HG03175 (cell line): Measurements from ENCODE around the gene WDR17.

Experiments
- ATAC-seq: cut with Tn5 transposase; IDR thresholded peaks from one replicate; pipeline ENCODE4 v1.9.1; 2021; ENCODE audit warnings: mild to moderate bottlenecking, moderate library complexity; ENCODE audit not compliant: unreplicated experiment

The WDR17 gene

GRCh38 chr4:176084769-176085168 lies 19.1 kb downstream of the WDR17 start:
- ATAC-seq = no peak

DNA sequence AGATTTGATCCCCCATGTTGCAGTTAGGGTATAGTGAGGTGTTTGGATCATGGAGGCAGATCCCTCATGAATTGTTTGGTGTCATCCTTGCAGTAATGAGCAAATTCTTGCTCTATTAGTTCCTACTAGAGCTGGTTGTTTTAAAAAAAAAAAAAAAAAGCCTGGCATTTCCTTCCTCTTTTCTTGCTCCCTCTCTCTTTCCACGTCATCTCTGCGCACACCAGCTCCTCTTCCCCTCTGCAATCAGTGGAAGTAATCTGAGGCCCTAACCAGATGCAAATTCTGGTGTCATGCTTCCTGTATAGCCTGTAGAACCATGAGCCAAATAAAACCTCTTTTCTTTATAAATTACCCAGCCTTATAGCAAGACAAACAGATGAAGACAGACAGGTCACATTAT lies 24.5 kb downstream of the WDR17 start:
- peak; percentile 74 for ATAC-seq

DNA sequence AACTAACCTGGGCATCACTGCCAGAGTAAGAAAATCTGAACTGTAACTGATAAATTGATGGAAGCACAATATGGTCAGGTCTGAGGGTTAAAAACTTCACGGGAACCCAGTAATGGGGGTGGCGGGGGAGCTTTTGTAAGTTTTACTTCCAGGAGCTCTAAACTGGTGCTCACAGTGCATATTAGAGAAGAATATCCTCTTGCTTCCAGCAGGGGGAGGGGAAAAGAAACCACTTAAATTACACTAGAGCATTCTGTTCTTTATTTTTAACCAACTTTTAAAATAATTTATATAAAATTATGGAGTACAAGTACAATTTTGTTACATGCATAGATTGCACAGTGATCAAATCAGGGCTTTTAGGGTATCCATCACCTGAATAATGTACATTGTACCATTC lies 33.7 kb downstream of the WDR17 start:
- ATAC-seq = no peak

GRCh38 chr4:176102414-176103063 lies 36.9 kb downstream of the WDR17 start:
- ATAC-seq = no peak

DNA sequence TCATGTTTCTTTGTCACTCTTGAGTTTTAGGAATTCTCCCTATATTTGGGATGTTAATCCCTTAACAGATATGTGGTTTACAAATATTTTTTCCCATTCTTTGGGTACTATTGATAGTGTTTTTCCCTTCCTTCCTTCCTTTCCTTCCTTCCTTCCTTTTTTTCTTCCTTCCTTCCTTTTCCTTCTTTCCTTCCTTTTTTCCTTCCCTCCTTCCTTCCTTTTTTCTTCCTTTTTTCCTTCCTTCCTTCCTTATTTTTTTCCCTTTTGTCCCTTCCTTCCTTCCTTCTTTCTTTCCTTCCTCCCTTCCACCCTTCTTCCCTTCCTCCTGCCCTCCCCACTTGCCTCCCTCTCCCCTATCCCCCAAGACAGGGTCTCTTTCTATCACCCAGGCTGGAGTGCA lies 42.1 kb downstream of the WDR17 start:
- no peak for ATAC-seq

GRCh38 chr4:176123710-176124407 lies 58.2 kb downstream of the WDR17 start:
- ATAC-seq = peak; percentile 100

DNA sequence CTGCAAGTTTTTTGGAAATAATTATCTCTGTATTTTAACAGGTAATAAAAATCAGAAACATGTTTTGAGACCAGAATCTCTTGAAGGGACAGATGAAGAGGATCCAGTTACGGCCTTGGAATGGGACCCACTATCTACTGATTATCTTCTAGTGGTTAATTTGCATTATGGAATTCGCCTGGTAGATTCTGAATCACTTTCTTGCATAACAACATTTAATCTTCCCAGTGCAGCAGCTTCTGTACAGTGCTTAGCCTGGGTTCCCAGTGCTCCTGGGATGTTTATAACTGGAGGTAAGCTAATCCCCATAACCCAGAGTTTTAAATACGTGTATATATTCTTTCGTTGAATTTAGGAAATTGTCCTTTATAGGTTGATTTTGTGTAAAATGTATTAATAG lies 59.4 kb downstream of the WDR17 start:
- no peak for ATAC-seq

DNA sequence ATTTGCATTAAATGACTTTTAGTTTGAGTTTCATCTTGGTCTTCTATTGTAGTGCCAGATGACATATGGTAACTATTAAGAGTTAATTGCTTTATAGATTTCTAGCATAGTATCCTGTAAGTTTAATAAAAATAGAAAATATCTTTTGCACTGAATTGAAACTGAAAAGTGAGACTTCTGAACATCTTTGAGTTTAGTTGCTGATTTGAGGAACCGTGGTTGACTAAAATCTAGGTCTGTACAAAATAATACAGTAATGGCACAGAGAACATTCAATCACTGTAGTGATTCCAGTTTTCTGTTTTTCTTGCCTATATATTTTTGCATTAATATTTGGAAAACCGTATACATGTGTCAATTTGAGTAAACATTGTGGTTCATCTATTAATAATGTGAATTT lies 69.0 kb downstream of the WDR17 start:
- no peak for ATAC-seq

DNA sequence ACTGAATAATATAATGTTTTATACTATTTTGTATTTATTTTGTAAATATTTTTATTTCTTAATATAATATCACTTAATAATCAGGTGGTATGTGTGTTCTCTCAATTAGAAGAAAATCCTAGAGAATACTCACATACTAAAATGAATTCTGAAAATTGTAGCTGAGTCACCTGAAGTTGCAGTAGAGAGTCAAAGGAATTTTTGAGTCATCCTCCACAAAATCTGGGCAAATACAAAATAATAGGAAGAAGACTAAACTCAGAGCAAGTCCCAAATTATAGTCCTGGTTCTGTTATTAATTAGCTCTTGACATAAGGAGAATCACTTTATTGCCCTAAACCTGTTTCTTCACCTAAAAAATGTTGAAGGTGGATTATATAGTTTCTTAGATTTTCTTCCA lies 72.0 kb downstream of the WDR17 start:
- no peak for ATAC-seq

GRCh38 chr4:176139518-176139917 lies 73.9 kb downstream of the WDR17 start:
- no peak for ATAC-seq

DNA sequence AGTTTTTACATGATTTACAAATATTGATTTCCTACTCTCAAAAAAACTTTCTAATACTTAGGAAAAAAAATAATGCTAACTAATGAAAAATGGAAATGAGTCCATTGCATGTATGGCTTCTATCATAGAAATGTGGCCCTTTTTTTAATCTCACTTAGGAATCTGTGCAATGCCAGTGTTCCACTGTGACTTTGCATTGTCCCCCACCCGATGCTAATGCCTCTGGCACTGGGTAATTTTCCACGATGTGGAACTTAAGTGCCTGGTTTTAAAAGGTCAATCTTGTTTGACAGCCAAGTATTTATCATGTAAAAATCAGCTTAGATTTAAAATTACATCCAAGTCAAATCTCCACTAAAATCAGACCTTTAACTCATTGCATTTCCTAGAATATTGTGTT lies 76.6 kb downstream of the WDR17 start:
- no peak for ATAC-seq

DNA sequence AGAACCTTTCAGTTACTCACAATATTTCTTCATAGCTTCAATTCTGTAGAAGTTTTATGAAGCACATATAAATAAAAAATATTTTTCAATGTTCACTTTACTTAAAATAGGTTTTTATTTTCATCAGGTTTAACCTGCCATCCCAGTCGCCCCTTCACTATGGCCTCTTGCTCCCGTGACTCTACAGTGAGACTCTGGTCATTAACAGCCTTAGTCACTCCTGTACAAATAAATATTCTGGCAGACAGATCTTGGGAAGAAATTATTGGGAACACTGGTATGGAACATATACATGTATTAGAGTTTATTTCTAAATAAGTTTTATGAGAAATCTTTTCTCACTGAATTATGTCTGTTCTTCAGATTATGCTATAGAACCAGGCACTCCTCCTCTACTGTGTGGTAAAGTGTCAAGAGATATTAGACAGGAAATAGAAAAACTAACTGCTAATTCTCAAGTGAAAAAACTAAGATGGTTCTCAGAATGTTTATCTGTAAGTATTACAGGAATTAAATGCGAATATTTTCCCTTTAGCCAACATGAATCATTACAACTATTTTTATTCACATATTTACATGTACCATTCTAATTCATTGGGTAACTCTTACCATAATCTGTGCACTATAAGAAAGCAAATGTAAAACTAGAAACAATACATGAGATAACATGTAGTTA lies 84.2 kb downstream of the WDR17 start:
- no peak for ATAC-seq

DNA sequence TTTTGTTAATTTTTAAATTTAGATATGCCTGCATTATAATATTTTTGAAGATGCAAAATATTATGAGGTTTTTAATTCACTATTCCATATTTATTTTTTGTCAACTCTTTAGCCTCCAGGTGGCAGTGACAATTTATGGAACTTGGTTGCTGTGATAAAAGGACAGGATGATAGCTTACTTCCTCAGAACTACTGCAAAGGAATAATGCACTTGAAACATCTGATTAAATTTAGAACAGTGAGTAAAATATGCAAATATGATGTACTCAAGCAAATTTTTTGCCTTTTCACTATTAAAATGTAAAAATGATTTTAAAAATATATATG lies 84.7 kb downstream of the WDR17 start:
- ATAC-seq = peak; percentile 49

- no peak for ATAC-seq
These were observed 85.1 kb downstream of the WDR17 start for GRCh38 chr4:176150704-176151103.

DNA sequence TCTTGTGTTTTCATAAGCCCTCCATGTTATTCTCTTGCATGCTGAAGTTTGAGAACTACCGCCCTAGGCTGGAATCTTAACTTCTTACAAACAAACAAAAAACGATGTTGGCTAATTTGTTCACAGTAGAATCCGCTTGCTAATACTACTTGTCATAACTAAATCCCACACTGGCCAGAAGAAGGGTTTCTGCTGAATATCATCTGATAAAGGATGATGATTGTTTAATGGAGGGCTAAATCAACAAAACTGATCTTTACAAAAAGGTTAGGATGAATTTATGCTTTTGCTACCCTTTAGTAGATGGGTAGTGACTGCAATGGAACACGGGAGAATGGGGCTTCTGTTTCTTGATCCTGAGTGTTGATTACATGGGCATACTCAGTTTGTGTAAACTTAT lies 87.5 kb downstream of the WDR17 start:
- no peak for ATAC-seq

- ATAC-seq = no peak
These were observed 91.0 kb downstream of the WDR17 start for GRCh38 chr4:176156656-176157055.

- no peak for ATAC-seq
These were observed 97.4 kb downstream of the WDR17 start for GRCh38 chr4:176163041-176163440.

GRCh38 chr4:176185051-176185450 lies 119.4 kb downstream of the WDR17 start:
- no peak for ATAC-seq

- no peak for ATAC-seq
These were observed 120.4 kb downstream of the WDR17 start for GRCh38 chr4:176186067-176186466.

- no peak for ATAC-seq
These were observed 121.2 kb downstream of the WDR17 start for GRCh38 chr4:176186671-176187395.

- no peak for ATAC-seq
These were observed 122.0 kb downstream of the WDR17 start for GRCh38 chr4:176187624-176188023.

- ATAC-seq = no peak
These were observed 123.0 kb downstream of the WDR17 start for GRCh38 chr4:176188654-176189053.
